NCI-H2227 (cell line): ENCODE data around the gene LHFPL6.

ENCODE experiments used
- DNase-seq: peaks from one replicate; lab custom pipeline; 2025; ENCODE audit not compliant: unreplicated experiment; lab: John Stamatoyannopoulos, UW

The LHFPL6 gene

DNA sequence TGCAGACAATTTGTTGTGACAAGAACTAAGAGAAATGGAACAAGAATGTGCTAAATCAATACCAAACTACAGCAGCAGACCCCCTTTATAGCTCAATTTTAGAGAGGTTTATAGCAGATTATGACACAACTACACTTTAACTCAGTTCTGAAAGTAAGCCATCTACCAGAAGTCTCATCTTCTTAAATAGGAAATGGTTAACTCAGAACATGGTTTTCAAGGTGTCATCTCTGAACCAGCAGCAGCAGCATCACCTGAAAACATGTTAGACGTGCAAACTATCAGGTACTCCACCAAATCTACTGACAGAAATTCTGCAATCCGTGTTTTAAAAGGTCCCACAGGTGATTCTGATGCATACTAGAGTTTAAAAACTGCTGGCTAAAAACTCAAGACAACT lies 6.8 kb downstream of the LHFPL6 start:
- DNase-seq: no peak

DNA sequence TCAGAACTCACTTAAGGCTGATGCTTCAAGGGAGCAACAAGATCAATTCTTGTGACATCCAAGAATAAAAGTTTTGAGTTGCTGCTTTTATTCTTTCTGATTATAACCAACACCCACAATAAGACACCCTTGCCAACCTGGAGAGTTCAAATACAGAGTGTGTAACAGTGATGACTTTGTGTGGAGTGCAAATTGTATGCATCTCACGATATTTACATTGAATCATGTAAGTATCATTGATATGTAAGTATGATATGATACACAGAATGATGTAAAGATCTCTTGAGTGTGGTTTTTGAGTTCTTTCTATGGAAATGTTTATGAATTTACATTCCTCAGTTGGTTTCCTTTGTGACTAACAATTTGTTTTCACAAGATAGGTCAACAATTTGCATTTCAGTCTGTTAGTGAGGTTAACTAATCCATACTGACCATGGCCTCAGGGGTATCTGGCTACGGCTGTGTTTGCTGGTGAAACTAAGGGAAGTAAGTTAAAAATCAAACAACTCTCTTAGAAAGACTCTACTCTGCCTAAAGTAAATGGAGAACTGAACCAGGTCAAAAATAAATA lies 12.4 kb downstream of the LHFPL6 start:
- no peak for DNase-seq

GRCh38 chr13:39588384-39588783 lies 14.6 kb downstream of the LHFPL6 start:
- DNase-seq: no peak

- peak; percentile 21 for DNase-seq
These were observed 15.1 kb downstream of the LHFPL6 start for GRCh38 chr13:39587939-39588338.

GRCh38 chr13:39586958-39587605 lies 15.9 kb downstream of the LHFPL6 start:
- DNase-seq: no peak

DNA sequence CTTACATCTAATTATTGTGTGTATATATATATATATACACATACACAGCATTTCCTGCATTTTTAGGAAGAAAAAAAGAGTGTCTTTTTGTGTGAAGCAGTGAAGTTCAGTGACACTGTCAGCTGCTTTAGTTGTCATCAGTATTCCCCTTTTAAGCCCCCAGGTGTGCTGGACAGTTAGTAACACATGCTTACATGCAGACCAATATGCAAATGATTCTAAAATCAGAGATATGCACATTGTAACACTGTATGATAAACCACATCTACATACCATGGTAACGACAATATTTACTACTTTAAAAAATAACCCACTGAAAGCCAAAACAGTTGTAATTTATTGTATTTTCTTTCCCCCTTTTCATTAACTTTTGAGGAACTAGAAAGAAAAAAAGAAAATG lies 16.8 kb downstream of the LHFPL6 start:
- DNase-seq: no peak

DNA sequence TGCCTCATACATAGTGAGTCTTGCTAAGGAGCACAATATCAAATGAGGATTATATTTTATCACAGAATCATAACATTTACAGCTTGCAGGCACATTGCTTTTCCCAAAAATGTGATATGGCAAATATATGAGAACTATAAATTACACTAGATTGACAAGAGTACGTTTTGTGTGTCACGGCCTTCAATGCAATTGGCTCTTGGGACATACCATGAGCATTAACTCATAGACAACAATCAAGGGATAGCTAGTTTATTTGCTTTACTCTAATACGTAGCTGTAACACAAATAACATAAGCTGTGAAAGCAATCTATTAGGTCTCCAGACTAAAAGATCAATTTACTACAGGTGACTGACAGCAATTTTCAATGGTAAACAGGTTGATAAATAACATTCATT lies 17.8 kb downstream of the LHFPL6 start:
- no peak for DNase-seq

GRCh38 chr13:39580881-39581575 lies 22.0 kb downstream of the LHFPL6 start:
- peak; percentile 56 for DNase-seq

DNA sequence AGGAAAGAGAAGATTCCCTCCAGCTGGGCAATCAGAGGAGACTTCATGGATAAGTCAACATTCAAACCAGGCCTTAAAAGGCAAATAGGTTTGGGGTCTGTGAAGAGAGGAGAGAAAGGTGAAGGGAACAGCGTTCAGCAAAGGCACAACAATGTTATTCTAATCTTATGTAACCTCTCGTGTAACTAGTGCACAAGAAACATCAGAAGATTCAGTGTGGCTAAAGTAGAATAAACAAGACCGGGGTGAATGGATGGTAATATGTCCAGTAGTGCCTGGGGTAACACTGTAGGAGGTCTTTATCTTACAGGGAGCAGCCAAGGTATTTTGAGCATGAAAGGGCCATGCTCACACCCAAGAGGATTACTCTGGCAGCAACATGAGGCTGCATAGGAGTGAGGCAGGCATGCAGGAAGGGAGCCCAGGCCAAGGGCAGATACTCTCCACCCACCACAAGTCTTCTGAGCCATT lies 24.1 kb downstream of the LHFPL6 start:
- DNase-seq: no peak

GRCh38 chr13:39577838-39578491 lies 25.0 kb downstream of the LHFPL6 start:
- peak; percentile 3 for DNase-seq

DNA sequence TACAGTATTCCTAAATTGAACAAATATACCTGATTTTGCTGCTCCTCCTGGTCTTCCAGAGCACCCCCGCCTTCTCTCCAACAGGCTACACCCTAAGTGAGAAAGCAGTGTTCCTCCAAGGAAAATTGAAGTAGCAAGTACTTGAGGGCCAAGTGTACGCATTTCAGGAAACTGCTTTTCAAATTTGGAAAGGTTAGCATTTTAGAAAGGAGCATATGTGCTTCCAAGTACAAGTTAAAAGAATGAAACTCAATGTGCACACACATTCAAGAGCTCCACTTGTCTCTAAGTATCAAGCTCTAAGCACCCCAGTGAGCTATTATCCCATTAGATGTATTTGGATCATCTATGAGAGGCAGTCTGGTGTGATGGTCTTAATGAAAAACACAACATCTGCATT lies 25.8 kb downstream of the LHFPL6 start:
- DNase-seq: no peak

- no peak for DNase-seq
These were observed 27.3 kb downstream of the LHFPL6 start for GRCh38 chr13:39575641-39576238.

DNA sequence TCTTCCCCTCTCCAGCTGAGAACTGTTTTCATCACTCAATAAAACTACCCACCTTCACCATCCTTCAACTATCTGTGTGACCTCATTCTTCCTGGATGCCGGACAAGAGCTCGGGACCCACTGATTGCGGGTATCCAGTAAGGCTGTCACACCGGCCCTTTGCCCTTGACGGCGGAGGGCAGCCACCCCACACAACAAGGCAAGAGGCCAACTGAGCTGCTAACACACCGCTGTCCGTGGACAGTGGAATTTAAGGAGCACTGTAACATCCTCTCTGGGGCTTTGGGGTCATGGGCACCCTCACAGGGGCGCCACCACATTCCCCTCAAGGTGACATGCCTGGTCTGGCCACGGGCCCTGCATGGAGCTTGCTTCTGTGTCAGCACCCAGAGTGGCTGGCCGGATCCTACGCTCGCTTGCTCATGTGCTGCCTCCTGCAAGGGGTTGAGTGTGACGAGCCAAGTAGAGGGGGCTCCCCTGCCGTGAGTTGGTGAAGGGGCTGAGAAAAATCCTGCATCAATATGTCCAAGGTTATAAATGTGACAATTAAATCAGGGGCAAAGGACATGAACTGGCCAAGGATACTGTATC lies 31.4 kb downstream of the LHFPL6 start:
- DNase-seq: no peak

DNA sequence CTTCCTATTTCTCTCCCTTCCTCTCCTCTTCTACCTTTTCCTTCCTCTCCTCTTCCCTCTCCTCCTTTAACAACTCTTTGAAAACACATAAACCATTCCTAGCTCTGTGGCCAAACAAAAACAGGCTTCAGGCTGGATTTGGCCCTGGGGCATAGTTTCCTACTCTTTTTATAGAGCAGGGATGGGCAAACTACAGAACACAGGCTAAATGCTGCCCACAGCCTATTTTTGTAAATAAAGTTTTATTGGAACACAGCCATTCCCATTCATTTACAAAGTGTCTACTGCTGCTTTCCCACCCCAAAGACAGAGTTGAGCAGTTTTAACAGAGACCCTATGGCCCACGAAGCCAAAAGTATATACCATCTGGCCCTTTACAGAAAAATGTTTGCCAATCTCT lies 35.4 kb downstream of the LHFPL6 start:
- DNase-seq: no peak

- no peak for DNase-seq
These were observed 36.6 kb downstream of the LHFPL6 start for GRCh38 chr13:39566216-39566869.

- DNase-seq: no peak
These were observed 37.7 kb downstream of the LHFPL6 start for GRCh38 chr13:39565036-39565949.

DNA sequence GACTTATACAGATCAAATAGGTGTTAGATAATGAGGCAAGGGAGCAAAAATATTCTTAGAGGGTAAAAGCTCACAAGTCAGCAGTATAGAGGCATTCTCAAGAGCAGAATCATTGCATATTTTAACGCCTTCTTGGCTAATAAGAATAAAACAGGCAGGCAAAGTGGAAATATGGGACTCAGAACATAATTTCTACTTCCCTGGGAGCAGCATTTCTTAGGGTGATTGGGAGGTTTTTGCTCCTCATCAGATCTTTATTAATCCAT lies 39.6 kb downstream of the LHFPL6 start:
- no peak for DNase-seq

DNA sequence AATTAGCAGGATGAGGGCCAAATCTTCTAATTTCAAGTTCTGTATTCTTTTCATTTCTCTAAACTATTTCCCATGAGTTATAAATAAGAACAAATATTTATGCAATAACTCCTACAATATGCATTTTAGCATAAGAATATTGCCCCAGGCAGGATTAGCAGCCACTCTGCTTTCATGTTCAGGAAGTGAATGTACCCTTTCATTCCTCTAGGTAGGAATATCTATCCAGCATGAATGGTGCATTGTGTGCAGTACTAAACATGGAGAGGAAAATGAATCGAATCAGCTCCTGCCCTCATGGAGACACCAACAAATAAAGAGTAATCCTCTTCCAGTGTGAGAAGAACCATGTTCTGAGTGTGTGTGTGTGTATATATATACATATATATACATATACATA lies 41.0 kb downstream of the LHFPL6 start:
- DNase-seq: no peak

GRCh38 chr13:39559847-39560246 lies 43.1 kb downstream of the LHFPL6 start:
- DNase-seq: no peak
